GM19238 (cell line): ENCODE results near the gene RNF223.
"Not testable (repeated sequence)": the region's sequence is repeated elsewhere in the genome, so short reads cannot be mapped to it uniquely, and the experiment has no call there.

Experiments used
- DNase-seq: peaks from one replicate; pipeline ENCODE4 v3.0.0; 2011; ENCODE audit warnings: low spot score; ENCODE audit not compliant: insufficient read length

The RNF223 gene

DNA sequence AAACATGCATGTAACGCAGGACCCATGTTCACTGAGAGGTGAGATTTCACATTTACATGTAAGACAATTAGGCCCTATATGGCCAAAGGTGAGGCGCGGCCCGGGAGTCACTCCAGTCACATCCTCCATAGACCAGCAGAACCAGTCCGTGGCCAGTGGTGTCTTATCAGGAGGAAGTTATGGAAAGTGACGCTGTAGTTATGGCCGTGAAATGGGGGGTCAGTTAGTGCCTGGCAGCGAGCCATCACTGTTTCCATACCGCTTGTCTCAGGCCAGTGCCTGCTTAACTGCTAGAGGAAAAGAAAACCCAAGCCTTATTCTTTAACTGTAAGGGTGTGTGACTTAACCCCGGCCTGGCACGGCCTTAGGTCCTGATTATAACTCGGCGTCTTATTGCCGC lies 35.6 kb upstream of the RNF223 start:
- DNase-seq = no peak

DNA sequence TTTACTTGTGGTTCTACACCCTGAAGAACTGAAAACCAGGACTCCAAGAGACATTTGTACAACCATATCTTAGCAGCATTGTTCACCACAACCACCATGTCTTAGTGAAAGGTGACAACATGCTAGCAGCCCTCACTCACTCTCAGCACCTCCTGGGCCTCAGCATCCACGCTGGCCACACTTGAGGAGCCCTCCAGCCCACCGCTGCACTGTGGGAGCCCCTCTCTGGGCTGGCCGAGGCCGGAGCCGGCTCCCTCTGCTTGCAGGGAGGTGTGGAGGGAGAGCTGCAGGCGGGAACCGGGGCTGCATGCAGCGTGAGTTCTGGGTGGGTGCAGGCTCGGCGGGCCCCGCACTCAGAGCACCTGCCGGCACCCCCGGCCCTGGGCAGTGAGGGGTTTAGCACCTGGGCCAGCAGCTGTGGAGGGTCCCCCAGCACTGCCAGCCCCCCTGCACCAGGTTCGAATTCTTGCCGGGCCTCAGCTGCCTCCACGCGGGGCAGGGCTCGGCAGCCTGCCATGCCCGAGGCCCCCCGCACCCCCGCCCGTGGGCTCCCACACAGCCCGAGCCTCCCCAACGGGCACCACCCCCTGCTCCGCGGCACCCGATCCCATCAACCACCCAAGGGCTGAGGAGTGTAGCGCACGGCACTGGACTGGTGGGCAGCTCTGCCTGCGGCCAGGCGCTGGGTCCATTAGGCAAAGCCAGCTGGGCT lies 32.6 kb upstream of the RNF223 start:
- no peak for DNase-seq

DNA sequence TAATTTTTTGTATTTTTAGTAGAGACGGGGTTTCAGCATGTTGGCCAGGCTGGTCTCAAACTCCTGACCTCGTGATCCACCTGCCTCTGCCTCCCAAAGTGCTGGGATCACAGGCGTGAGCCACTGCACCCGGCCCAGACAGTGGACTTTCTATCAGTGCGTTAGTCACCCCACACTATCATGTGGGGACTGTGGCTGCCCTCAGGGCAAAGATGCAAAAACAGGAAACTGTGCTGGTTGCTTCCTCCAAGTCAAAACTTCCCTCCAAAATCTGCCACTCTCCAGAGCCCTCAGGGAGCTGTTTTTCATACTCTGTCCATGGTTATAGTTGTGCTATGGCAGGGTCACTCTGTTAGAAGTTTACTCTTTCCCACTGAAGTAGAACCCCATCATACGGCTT lies 30.0 kb upstream of the RNF223 start:
- DNase-seq = not testable (repeated sequence)

DNA sequence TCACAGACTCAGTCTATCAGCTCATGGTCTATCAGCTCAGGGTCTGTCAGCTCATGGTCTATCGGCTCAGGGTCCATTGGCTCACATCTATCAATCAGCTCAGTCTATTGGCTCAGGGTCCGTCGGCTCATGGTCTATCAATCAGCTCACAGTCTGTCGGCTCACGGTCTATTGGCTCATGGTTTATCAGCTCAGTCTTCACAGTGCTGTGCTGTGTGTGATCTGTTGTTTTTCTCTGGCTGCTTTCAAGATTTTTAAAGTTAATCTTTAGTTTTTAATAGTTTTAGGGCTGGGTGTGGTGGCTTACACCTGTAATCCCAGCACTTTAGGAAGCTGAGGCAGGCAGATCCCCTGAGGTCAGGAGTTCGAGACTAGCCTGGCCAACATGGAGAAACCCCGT lies 27.4 kb upstream of the RNF223 start:
- DNase-seq = no peak

DNA sequence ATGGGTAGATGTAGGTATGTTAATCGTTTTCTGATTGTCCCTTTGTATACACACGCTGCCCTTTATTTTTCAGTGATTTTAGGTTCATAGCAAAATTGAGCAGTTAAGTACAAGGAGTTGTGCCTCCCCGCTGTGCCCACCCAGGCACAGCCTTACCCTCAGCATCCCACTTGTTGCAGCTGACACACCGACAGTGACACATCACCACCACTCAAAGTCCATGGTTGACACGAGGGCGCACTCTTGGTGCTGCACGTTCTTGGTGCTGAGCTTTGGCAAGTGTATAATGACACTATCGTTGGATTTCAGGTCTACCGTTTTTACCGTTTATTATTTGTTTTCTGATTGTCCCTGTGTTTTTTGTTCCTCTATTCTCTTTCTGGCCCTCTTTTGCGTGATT lies 26.2 kb upstream of the RNF223 start:
- DNase-seq = no peak

DNA sequence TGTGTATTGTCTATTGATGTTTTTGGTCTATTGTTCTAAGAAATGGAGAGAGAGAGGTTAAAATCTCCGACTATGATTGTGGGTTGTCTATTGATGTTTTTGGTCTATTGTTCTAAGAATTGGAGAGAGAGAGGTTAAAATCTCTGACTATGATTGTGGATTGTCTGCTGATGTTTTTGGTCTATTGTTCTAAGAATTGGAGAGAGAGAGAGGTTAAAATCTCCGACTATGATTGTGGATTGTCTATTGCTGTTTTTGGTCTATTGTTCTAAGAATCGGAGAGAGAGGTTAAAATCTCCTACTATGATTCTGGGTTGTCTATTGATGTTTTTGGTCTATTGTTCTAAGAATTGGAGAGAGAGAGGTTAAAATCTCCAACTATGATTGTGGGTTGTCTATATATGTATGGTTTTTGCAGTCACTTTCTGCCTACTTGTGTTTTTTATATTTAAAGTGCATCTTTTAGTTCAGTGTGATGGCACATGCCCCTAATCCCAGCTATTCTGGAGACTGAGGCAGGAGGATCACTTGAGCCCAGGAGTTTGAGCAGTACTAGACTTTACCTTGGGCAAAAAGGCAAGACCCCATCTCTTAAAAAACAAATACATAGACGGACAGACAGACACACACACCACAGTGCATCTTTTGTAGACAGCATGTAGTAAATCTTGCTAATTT lies 25.5 kb upstream of the RNF223 start:
- no peak for DNase-seq

DNA sequence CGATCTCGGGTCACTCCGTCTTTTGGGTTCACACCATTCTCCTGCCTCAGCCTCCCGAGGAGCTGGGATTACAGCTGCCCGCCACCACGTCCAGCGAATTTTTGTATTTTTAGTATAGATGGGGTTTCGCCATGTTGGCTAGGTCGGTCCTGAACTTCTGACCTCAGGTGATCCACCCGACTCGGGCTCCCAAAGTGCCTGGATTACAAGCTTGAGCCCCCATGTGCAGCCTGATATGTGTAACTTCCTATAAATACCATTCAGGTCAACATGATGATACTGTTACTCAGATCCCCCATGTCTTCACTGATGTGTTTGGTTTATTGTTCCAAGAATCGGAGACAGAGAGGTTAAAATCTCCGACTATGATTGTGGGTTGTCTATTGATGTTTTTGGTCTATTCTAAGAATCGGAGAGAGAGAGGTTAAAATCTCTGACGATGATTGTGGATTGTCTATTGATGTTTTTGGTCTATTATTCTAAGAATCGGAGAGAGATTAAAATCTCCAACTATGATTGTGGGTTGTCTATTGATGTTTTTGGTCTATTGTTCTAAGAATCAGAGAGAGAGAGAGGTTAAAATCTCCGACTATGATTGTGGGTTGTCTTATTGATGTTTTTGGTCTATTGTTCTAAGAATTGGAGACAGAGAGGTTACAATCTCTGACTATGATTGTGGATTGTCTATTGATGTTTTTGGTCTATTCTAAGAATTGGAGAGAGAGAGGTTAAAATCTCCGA lies 24.7 kb upstream of the RNF223 start:
- no peak for DNase-seq

DNA sequence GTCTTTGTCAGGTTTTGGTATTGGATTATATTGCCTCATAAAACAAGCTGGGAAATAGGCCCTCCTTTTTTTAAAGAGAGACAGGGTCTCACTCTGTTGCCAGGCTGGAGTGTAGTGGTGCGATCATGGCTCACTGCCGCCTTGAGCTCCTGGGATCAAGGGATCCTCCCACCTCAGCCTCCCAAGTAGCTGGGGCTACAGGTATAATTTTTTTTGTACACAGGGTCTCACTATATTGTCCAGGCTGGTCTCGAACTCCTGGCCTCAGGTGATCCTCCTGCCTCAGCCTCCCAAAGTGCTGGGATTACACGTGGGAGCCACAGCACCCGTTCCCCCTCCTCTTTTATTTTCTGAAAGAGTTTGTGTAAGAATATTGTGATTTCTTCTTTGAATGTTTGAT lies 22.0 kb upstream of the RNF223 start:
- not testable (repeated sequence) for DNase-seq

DNA sequence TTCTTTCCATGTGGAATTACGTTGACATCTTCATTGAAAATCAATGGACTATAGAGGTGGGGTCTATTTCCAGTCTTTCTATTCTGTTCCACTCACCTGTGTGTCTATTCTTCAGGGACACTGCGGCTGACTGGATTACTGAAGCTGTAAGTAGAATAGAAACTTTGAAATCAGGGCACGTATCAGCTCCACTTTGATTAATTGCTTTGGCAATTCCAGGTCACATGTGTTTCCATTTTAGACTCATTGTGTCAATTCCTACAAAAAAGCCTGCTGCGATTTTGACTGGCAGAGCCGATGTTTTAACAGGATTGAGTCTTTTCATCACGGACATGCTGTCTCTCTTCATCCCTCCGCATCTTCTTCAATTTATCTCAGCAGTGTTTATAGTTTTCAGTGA lies 20.9 kb upstream of the RNF223 start:
- DNase-seq = no peak

DNA sequence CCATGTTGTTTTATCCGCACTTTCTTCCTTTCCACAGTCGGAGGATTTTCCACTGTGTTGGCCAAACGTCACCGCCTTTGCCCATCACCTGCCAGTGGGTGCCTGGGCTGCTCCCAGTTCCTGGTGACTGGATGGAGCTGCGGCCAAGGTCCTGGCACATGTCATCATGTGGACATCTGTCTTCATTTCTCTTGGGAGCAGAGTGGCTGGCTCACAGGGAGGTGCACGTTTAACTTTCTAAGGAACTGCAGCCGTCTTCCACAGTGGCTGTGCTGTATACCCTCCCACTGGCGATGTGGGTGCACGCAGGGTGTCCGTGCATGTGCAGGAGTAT lies 19.5 kb upstream of the RNF223 start:
- DNase-seq = no peak

DNA sequence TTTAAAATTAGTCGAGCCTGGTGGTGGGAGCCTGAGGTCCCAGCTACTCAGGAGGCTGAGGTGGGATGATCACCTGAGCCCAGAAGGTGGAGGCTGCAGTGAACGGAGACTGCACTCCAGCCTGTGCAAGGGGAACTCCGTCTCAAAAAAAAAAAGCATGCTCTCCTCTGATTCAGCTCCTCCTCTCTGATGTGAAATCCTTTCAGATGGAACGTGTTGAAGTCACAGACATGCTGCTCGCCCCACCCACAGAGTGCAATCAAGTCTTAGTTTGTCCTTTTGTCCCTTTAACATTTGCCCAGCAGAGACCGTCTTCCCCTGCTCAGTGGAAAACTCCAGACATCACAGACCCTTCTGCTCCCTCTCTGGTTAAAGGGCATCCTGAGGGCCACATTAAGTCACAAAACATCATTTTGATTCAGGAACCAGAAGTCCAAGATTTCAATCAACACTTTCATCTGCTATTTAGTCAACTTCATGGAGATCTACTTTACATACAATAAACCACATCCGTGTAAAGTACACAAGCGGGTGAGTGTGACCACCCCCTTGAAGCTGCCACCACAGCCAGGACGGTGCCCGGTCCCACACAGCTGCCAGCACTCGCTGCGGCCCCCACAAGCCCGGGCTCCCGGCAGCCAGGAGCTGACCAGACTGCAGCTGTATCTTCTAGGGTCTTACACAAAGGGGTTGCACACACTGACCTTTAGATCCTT lies 18.9 kb upstream of the RNF223 start:
- DNase-seq = no peak

DNA sequence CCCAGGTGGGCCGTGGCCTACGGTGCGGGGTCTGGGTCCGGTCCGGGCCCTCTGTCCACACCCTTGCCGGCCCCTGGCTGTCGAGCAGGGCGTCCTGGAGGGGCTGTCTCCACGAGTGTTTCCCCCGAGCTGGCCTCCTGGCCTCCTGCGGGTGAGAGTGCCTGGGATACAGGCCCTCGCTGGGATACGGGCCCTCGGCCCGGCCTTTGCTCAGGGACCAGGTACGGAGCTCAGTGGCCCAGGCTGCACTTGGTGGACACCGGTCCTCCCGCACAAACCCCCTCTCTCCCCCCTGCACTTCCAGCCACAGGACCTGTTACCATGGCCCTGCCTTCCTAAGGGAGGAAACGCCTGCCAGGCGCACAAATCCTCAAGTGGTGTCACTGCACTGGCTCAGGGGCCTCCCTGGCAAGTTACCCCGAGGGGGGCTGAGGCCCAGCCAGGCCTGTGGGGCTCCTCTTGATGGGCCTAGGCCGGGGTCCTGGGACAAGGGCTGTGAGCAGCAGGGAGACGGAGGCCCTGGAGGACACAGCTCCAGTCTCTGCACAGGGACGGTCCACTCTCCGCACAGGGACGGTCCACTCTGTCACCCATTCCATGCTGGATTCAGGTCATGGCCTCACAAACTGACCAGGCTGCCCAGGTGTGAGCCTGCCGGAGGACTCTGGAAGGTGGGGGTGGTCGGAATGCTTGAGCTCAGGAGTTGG lies 18.2 kb upstream of the RNF223 start:
- DNase-seq = no peak

DNA sequence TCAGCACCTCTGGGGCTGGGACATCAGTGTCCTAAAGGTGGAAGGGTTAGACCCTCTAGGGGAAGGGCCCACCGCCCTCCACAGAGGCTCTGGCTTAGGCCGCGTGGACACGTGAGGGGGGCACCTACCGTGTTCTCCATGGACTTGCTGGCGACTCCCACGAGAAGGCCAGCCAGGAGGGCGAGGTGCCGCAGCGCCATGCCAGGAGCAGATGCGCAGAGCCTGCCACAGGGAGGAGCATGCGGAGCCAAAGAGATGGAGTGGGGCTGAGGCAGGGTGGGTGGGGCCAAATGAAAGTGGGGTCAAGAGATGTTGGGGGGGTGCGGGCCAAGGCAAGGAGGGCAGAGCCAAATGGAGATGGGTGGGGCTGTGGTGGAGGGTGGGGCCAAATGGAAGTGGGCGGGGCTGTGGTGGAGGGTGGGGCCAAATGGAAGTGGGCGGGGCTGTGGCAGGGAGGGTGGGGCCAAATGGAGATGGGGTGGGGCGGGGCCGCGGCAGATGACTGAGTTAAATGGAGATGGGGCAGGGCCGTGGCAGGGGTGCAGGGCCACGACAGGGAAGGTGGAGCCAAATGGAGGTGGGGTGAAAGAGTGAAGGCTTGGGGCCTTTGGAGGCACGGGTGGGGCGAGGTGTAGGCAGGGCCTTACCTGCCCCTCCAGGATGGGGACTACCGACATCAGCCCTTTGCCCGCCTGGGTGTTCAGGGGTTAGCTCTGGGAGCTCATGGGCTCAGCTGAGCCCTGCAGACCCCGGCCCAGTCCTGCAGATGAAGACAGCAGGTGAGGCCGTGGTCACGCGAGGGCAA lies 17.4 kb upstream of the RNF223 start:
- DNase-seq = peak; percentile 10

DNA sequence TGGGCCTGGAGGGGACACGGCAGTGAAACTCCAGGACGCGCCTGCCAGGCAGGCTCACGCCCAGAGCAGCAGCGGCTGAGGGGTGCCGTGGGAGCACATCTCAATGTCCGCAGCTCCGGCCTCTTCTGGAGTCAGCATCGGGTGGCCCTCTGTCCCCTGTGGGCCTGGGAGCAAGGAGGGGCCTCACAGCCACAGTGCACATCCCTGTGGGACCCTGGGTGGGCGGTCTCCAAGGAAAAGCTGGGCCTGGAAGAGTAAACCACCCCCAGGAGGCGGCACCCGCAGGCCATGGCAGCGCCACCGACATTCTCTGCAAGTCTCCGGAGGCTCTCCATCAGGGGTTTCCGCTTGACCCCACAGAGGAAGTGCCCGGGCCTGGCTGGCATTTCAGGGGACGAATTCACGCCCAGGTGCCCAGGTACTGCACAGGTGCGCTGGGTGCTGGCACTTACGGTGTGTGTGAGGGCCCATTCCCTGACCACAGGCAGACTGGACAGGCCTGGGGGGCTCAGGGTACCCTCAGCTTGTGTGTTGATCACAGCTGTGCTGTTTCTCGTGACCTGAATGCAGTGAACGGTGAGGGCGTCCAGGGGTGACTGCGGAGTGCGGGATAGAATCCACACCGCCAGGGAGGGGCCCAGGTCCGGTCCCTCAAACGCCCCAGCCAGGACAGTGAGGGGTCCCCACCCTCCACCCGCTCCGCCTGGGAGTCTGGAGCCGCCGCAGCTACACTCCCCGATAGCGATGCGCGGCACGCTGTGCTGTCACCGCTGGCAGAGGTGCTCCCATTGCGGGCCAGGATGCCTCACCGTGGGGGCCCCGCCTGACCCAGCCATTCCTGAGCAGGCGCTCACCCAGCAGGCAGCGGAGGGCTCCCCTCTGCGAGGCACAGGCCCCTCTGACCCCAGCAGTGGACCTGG lies 16.6 kb upstream of the RNF223 start:
- DNase-seq = peak; percentile 5

DNA sequence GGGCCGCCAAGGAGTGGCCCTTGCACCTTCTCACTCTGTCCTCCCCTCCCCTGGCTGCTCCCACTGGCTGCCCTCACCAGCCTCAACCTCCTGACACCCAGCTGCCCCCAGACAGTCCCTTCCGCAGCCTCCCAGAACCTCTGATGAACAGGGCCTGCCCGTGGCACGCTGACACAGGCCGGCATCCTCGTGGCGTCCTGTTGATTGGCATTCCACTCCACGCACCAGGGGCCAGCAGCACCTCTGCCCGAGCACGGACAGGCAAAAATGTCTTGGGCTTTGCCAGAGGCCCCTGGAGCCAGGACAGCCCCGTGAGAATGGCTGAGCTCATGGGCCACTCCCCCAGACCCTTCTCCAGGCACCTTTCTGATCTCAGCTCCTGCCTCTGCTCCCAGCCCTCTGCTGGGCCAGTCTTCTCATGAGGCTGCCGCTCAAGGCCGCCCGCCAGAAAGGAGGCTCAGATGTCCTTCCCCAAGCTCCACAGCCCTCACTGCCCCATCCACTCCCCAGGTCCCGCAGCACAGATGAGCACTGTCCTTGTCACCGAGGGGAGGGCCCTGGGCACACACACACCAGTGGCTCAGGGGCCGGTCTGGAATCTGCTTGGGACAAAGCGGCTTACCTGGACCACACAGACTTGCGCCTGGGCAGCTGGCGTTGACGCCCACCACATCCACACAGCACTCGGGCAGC lies 15.8 kb upstream of the RNF223 start:
- peak; percentile 5 for DNase-seq

DNA sequence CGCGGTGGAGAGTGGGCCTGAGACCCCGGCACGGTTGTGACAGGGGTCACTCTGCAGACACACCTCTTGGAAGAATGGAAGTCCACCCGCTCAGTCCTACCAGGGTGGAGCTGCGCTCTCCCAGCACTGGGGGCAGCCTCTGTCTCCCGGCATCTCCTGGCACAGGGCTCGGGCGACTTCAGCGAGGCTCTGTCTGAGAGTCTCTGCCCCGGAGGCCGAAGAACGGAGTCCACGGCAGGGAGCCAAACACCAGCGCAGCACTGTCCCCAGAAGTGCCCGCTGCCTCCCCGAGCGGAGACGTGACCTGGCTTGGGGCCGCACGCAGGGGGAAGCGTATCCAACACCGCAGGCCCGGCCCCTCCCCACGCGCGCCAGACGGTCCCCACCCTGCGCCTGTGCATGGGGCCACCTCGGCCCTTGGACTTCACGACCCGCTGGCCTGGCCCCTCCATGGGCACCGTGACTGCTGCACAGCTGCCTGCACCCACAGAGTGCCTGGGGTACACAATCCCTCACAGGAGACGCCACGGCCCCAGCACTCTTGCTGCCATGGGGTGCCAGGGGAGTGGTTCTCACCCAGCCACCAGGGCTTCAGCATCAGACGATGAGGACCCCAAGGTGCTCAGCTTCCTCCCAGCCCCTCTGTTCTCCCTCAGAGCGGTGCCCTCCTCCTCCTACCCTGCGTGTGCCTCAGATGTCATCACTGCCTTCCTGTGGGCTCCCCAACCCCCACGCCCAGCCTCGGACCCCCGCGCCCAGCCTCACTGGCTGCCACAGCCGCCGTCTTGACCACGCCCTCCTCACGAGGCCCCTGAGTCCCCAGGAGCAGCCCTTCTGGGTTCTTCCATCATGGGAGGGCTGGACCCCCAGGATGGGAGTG lies 14.9 kb upstream of the RNF223 start:
- no peak for DNase-seq

DNA sequence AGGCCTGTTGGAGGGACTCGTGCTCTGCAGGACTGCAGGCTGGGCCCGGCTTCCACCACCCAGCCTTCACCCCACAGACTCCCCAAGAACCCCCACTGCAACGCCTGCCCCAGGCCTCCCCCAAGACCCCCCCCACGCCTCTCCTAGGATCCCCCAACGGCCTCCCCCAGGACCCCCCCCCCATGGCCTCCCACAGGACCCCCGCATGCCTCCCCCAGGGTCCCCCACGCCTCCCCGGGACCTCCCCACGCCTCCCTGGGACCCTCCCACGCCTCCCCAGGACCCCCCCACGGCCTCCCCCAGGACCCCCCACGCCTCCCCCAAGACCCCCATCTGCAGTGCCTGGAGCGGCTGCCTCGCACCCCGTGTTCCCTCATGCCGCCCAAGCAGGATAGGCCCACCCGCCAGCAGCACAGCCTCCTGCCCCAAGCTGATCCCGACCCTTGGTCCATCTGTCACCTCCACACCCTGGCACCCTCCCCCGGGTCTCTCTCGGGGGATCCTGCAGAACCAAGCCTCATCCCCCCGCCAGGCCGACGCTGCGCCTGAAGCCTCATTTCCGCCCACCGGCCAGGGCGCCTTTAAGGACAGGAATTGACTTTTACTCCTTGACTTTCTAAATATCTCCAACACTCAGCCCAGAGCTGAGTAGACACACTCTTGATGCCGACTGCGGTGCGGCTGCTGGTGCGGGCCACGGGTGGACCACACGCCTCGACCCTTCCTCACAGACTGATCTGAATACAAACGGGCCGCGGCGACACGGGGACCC lies 14.1 kb upstream of the RNF223 start:
- DNase-seq = no peak
